Endodermal cell (in vitro differentiated cells): ENCODE measurements around the gene ERAP2. TPM values are rescaled to one million over a fixed set of nuclear protein-coding genes. Genes with fewer than 3 reads are reported as not detected.
A peak's percentile ranks its signal among the peaks of the same experiment; 100 is the strongest.

Source experiments
- DNase-seq: peaks from one replicate; pipeline ENCODE4 v3.0.0-alpha.2; 2017
- H3K27ac ChIP-seq: 2 replicates; pipeline ENCODE4 v1.5.1; 2013; ENCODE audit warnings: mild to moderate bottlenecking, low read depth, low read length, moderate library complexity
- H3K27me3 ChIP-seq: 2 replicates; pipeline ENCODE4 v1.6.1; 2013; ENCODE audit warnings: mild to moderate bottlenecking, low read length, moderate library complexity; ENCODE audit not compliant: insufficient read depth, control insufficient read depth, poor library complexity, severe bottlenecking
- H3K36me3 ChIP-seq: 2 replicates; pipeline ENCODE4 v1.7.0; 2013; ENCODE audit warnings: mild to moderate bottlenecking, low read length, moderate library complexity; ENCODE audit not compliant: control insufficient read depth, insufficient read depth
- H3K4me1 ChIP-seq: one replicate; pipeline ENCODE4 v1.7.0; 2013; ENCODE audit warnings: low read length; ENCODE audit not compliant: control insufficient read depth, insufficient read depth
- H3K4me3 ChIP-seq: 2 replicates; pipeline ENCODE4 v1.5.1; 2013; ENCODE audit warnings: mild to moderate bottlenecking, low read length, moderate library complexity
- H3K9ac ChIP-seq: 2 replicates; pipeline ENCODE4 v1.6.1; 2013; ENCODE audit warnings: mild to moderate bottlenecking, low read length, moderate library complexity; ENCODE audit not compliant: poor library complexity, severe bottlenecking; ENCODE audit errors: extremely low read depth
- H3K9me3 ChIP-seq: 2 replicates; pipeline ENCODE4 v1.6.1; 2013; ENCODE audit warnings: mild to moderate bottlenecking, low read length, moderate library complexity; ENCODE audit not compliant: control insufficient read depth
- H3K27ac Mint-ChIP-seq: 2 replicates; pipeline ENCODE4 v1.8.0; 2020; ENCODE audit warnings: mixed read lengths
- H3K27me3 Mint-ChIP-seq: 2 replicates; pipeline ENCODE4 v1.8.0; 2021; ENCODE audit warnings: mild to moderate bottlenecking, mixed read lengths; ENCODE audit not compliant: insufficient read depth
- H3K36me3 Mint-ChIP-seq: 2 replicates; pipeline ENCODE4 v1.8.0; 2020; ENCODE audit warnings: low read depth, mixed read lengths
- H3K4me1 Mint-ChIP-seq: 2 replicates; pipeline ENCODE4 v1.8.0; 2020; ENCODE audit warnings: mixed read lengths
- H3K4me3 Mint-ChIP-seq: 2 replicates; pipeline ENCODE4 v1.8.0; 2020; ENCODE audit warnings: mild to moderate bottlenecking, moderate library complexity, mixed read lengths
- H3K9me3 Mint-ChIP-seq: 2 replicates; pipeline ENCODE4 v1.8.0; 2020; ENCODE audit warnings: mild to moderate bottlenecking, mixed read lengths
- WGBS, 2 experiments: methylation state at CpG; one replicate each; pipeline versions ENCODE4 v1.1.5 to v1.1.7; 2013; ENCODE audit warnings: missing lambda C conversion rate in 2 of 2, mixed read lengths in 1 of 2; ENCODE audit not compliant: insufficient coverage in 1 of 2, insufficient read length in 1 of 2; 5-methylcytosine and 5-hydroxymethylcytosine counted together
- total RNA-seq, 2 donors: library from RNA; stranded (reverse); fragmentation: NEBNext Ultra II Directional in 1 of 2; extraction: Animal tissue kit (Norgen Biotek cat#: 25700) in 1 of 2; gene quantifications; 2 replicates in 1 of 2; 3 replicates in 1 of 2; pipeline ENCODE4 v1.2.1, GENCODE V29; 2021
- TF ChIP-seq, protein P1 (sequence below): fragments of 200-600 bp; sonication (generic); conservative IDR thresholded peaks from 2 replicates; pipeline ENCODE4 v1.5.0; 2021; ENCODE audit warnings: antibody characterized with exemption, mild to moderate bottlenecking

Gene ERAP2
- total RNA-seq, 2 donors from 2014 or later: not detected

DNA sequence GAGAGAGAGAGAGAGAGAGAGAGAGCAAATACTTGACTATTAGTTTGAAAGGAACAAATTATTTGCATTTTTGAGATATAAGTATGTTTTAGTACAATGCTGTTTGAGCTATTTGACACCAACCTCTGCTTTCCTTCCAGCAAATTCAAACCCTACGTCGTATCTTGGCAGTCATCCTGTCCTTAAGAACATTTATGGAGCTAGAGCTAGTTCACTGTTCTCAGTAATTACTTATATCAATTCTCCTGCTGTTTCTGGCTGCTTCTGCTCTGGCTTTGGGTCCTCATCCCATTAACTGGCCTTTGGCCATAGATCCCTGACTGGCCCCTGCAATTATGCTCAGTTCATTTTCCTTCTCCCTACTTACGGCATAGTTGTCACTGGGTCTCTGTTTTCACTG is 19.9 kb upstream of the ERAP2 start:
- H3K4me3 ChIP-seq: no peak overlapping the region
- H3K4me3 Mint-ChIP-seq: no peak overlapping the region
- 95 to 98% methylated on average over 3 of the region's 3 CpGs for WGBS, 2 experiments
- no peaks in the 10 kb centered on the region for H3K36me3 ChIP-seq
- no peaks in the 10 kb centered on the region for H3K9me3 Mint-ChIP-seq
- H3K9ac ChIP-seq: no peak overlapping the region
- peaks cover 6% of the 10 kb centered on the region for H3K4me1 ChIP-seq
- no peaks in the 10 kb centered on the region for H3K27me3 ChIP-seq
- H3K9me3 ChIP-seq: no peaks in the 10 kb centered on the region
- TF ChIP-seq, protein P1, sequence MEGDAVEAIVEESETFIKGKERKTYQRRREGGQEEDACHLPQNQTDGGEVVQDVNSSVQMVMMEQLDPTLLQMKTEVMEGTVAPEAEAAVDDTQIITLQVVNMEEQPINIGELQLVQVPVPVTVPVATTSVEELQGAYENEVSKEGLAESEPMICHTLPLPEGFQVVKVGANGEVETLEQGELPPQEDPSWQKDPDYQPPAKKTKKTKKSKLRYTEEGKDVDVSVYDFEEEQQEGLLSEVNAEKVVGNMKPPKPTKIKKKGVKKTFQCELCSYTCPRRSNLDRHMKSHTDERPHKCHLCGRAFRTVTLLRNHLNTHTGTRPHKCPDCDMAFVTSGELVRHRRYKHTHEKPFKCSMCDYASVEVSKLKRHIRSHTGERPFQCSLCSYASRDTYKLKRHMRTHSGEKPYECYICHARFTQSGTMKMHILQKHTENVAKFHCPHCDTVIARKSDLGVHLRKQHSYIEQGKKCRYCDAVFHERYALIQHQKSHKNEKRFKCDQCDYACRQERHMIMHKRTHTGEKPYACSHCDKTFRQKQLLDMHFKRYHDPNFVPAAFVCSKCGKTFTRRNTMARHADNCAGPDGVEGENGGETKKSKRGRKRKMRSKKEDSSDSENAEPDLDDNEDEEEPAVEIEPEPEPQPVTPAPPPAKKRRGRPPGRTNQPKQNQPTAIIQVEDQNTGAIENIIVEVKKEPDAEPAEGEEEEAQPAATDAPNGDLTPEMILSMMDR: no peak
- no peaks in the 10 kb centered on the region for H3K27me3 Mint-ChIP-seq
- H3K36me3 Mint-ChIP-seq: no peaks in the 10 kb centered on the region
- peaks cover 11% of the 10 kb centered on the region for H3K4me1 Mint-ChIP-seq
- DNase-seq: no peak
- no peak overlapping the region for H3K27ac Mint-ChIP-seq
- H3K27ac ChIP-seq: no peak overlapping the region

DNA sequence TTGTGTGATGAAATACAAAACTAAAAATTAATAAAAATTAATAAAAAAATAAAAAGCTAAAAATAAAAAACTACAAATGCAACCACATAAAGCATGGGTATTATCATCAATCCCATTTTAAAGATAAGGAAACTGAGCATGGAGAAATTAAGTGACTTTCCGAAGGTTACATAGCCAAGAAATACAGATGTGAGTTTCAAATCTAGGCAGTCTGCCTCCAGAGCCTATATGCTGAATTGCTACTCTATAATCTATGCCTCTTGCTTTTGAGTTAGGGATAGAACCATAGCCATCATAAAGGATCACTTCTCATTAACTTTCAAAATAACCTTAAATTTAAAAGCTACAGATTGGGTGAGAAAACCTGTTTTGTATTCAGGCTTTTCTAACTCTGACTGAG is 18.8 kb upstream of the ERAP2 start:
- H3K27ac ChIP-seq: no peak overlapping the region
- 93% methylated on average over 1 of the region's 1 CpG; no CpG with 5 or more reads in 1 of the 2 experiments for WGBS, 2 experiments
- Mint-ChIP-seq H3K27ac (no peak overlapping the region), H3K4me3 (no peak overlapping the region), H3K9me3 (no peaks in the 10 kb centered on the region), H3K4me1 (peaks cover 11% of the 10 kb centered on the region), H3K27me3 (no peaks in the 10 kb centered on the region), H3K36me3 (no peaks in the 10 kb centered on the region)
- TF ChIP-seq, protein P1: peak; percentile 52
- no peak for DNase-seq
- H3K4me3 ChIP-seq: no peak overlapping the region
- no peaks in the 10 kb centered on the region for H3K9me3 ChIP-seq
- H3K36me3 ChIP-seq: no peaks in the 10 kb centered on the region
- H3K27me3 ChIP-seq: no peaks in the 10 kb centered on the region
- H3K9ac ChIP-seq: no peak overlapping the region
- peaks cover 6% of the 10 kb centered on the region for H3K4me1 ChIP-seq

DNA sequence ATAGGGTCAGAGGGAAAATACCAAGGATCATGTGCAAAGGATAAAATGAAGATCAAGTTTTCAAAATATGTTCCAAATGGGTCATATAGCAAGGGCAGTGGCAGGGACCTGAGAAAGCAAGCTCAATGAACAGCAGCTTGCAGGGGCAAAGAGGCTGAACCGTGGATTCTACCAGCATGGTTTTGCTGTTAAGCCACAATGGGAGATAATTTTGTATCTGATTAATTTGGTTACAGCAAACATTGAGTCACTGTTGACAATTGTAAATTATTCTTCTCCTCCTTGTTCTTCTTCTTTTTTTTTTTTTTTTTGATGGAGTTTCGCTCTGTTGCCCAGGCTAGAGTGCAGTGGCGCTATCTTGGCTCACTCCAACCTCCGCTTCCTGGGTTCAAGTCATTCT is 18.4 kb upstream of the ERAP2 start:
- peaks cover 11% of the 10 kb centered on the region for H3K4me1 Mint-ChIP-seq
- no peaks in the 10 kb centered on the region for H3K9me3 Mint-ChIP-seq
- no peak overlapping the region for H3K27ac Mint-ChIP-seq
- TF ChIP-seq, protein P1: no peak
- no peak overlapping the region for H3K9ac ChIP-seq
- peaks cover 6% of the 10 kb centered on the region for H3K4me1 ChIP-seq
- DNase-seq: no peak
- H3K36me3 ChIP-seq: no peaks in the 10 kb centered on the region
- no peaks in the 10 kb centered on the region for H3K9me3 ChIP-seq
- H3K4me3 ChIP-seq: no peak overlapping the region
- no peaks in the 10 kb centered on the region for H3K27me3 Mint-ChIP-seq
- H3K36me3 Mint-ChIP-seq: no peaks in the 10 kb centered on the region
- no peaks in the 10 kb centered on the region for H3K27me3 ChIP-seq
- H3K27ac ChIP-seq: no peak overlapping the region
- H3K4me3 Mint-ChIP-seq: no peak overlapping the region
- WGBS, 2 experiments: 87 to 90% methylated on average over 4 of the region's 4 CpGs
